Measurements from ENCODE around the gene SCEL.

The SCEL gene

DNA sequence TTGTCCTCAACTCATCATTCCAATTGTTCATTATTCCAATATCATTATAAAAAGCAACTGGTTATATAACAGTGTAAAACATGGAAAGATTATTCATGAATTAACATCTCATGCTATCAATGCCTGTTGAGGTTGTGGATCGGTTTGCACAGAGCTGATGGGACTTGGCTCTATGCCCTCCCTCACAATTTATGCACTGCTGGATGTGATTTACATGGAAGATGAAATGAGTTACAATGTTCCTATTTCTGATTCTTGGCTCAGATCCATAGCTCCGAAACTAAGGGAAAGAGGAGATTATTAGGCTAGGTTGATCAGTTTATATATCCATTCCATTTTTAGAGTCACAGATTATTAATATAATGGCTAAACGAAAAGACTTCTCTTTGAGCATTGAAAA lies 38.6 kb downstream of the SCEL start:
- Histone ChIP-seq H3K27ac (ENCODE audit: low read depth, low read length) (no peak overlapping the region), H4K20me1 (ENCODE audit: control insufficient read depth, insufficient read depth, low read depth, low read length) (no peaks in the 10 kb centered on the region), H3K4me1 (ENCODE audit: control insufficient read depth, low read length) (no peaks in the 10 kb centered on the region), H3K4me2 (ENCODE audit: low read length) (no peak overlapping the region), H3K4me3 (ENCODE audit: low read length) (no peak overlapping the region), H3K27me3 (ENCODE audit: control insufficient read depth, low read length) (peaks cover 28% of the 10 kb centered on the region), H3K9me2 (replicated peaks; ENCODE audit: control insufficient read depth, low read length) (no peaks in the 10 kb centered on the region), H3K9me3 (ENCODE audit: control insufficient read depth, insufficient read depth, low read length) (no peaks in the 10 kb centered on the region), H3F3A (ENCODE audit: control insufficient read depth, insufficient read depth) (no peaks in the 10 kb centered on the region), H3K36me3 (ENCODE audit: control insufficient read depth, low read length) (no peaks in the 10 kb centered on the region), H3K79me2 (ENCODE audit: control insufficient read depth, low read length) (no peaks in the 10 kb centered on the region)
- TF ChIP-seq EZH2phosphoT487 (IDR thresholded peaks at IDR 0.05; ENCODE audit: borderline replicate concordance, low read length) (no peak), CTCF (IDR thresholded peaks at IDR 0.05; ENCODE audit: low read depth, low read length, poor library complexity, severe bottlenecking) (no peak)

DNA sequence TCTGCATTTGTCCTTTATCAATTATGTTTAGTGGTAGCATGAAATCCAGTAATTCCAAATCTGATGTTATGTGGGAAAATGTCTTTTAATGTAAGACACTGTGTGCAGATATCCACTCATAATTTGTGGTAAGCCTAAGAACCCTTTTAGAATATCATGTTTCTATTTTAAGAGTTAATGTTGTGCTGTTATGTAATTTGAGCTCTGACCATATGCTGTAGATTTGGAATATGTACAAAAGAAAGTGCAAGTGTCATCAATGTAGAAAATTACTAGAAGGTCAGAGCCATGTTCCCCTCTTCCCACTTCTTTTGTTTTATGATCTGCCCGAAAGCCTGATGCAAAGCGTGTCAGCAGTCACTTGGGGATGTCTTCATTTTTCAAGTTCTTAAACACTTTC lies 44.5 kb downstream of the SCEL start:
- Histone ChIP-seq H3K79me2 (ENCODE audit: control insufficient read depth, low read length) (no peaks in the 10 kb centered on the region), H3K9me2 (replicated peaks; ENCODE audit: control insufficient read depth, low read length) (no peaks in the 10 kb centered on the region), H3K4me2 (ENCODE audit: low read length) (no peak overlapping the region), H3K9me3 (ENCODE audit: control insufficient read depth, insufficient read depth, low read length) (no peaks in the 10 kb centered on the region), H4K20me1 (ENCODE audit: control insufficient read depth, insufficient read depth, low read depth, low read length) (no peaks in the 10 kb centered on the region), H3K27me3 (ENCODE audit: control insufficient read depth, low read length) (peaks cover 9% of the 10 kb centered on the region), H3K27ac (ENCODE audit: low read depth, low read length) (no peak overlapping the region), H3K4me1 (ENCODE audit: control insufficient read depth, low read length) (no peaks in the 10 kb centered on the region), H3K4me3 (ENCODE audit: low read length) (no peak overlapping the region), H3K36me3 (ENCODE audit: control insufficient read depth, low read length) (no peaks in the 10 kb centered on the region), H3F3A (ENCODE audit: control insufficient read depth, insufficient read depth) (no peaks in the 10 kb centered on the region)
- TF ChIP-seq EZH2phosphoT487 (IDR thresholded peaks at IDR 0.05; ENCODE audit: borderline replicate concordance, low read length) (no peak), CTCF (IDR thresholded peaks at IDR 0.05; ENCODE audit: low read depth, low read length, poor library complexity, severe bottlenecking) (no peak)

DNA sequence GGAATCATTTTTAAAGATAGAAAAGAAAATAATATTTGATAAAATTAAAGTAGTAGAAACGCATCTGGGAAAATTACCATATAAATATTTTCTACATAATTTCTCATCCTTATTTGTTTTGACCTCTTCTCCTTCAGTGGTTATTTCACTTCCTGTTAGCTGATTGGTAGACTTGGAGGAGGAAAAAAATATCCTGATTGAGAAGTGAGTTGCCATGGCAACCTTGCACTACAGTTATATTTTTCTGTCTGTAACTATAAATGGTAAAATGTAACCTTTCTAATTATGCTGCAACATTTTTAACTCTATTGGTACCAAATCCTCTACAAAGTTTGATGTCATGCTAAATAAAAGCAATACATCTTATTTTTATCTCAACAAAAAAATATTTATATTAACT lies 45.2 kb downstream of the SCEL start:
- no peak overlapping the region for H3K4me2 ChIP-seq (ENCODE audit: low read length)
- H3K79me2 ChIP-seq (ENCODE audit: control insufficient read depth, low read length), result no peaks in the 10 kb centered on the region
- no peaks in the 10 kb centered on the region for H3K36me3 ChIP-seq (ENCODE audit: control insufficient read depth, low read length)
- no peak for TF ChIP-seq CTCF (IDR thresholded peaks at IDR 0.05; ENCODE audit: low read depth, low read length, poor library complexity, severe bottlenecking)
- no peak for TF ChIP-seq EZH2phosphoT487 (IDR thresholded peaks at IDR 0.05; ENCODE audit: borderline replicate concordance, low read length)
- no peaks in the 10 kb centered on the region for H3K4me1 ChIP-seq (ENCODE audit: control insufficient read depth, low read length)
- H3K9me3 ChIP-seq (ENCODE audit: control insufficient read depth, insufficient read depth, low read length), result no peaks in the 10 kb centered on the region
- H3F3A ChIP-seq (ENCODE audit: control insufficient read depth, insufficient read depth), result no peaks in the 10 kb centered on the region
- H4K20me1 ChIP-seq (ENCODE audit: control insufficient read depth, insufficient read depth, low read depth, low read length), result no peaks in the 10 kb centered on the region
- no peaks in the 10 kb centered on the region for H3K9me2 ChIP-seq (replicated peaks; ENCODE audit: control insufficient read depth, low read length)
- H3K4me3 ChIP-seq (ENCODE audit: low read length), result no peak overlapping the region
- H3K27ac ChIP-seq (ENCODE audit: low read depth, low read length), result no peak overlapping the region
- peaks cover 8% of the 10 kb centered on the region; the same call in 1 of the 2 replicates for H3K27me3 ChIP-seq (ENCODE audit: control insufficient read depth, low read length)

- Histone ChIP-seq H3K79me2 (ENCODE audit: control insufficient read depth, low read length) (no peaks in the 10 kb centered on the region), H4K20me1 (ENCODE audit: control insufficient read depth, insufficient read depth, low read depth, low read length) (no peaks in the 10 kb centered on the region), H3K27ac (ENCODE audit: low read depth, low read length) (no peak overlapping the region), H3K4me3 (ENCODE audit: low read length) (no peak overlapping the region), H3K4me2 (ENCODE audit: low read length) (no peak overlapping the region), H3K4me1 (ENCODE audit: control insufficient read depth, low read length) (no peaks in the 10 kb centered on the region), H3K9me3 (ENCODE audit: control insufficient read depth, insufficient read depth, low read length) (no peaks in the 10 kb centered on the region), H3K9me2 (replicated peaks; ENCODE audit: control insufficient read depth, low read length) (no peaks in the 10 kb centered on the region), H3F3A (ENCODE audit: control insufficient read depth, insufficient read depth) (no peaks in the 10 kb centered on the region), H3K36me3 (ENCODE audit: control insufficient read depth, low read length) (no peaks in the 10 kb centered on the region), H3K27me3 (ENCODE audit: control insufficient read depth, low read length) (no peaks in the 10 kb centered on the region)
- TF ChIP-seq EZH2phosphoT487 (IDR thresholded peaks at IDR 0.05; ENCODE audit: borderline replicate concordance, low read length) (no peak), CTCF (IDR thresholded peaks at IDR 0.05; ENCODE audit: low read depth, low read length, poor library complexity, severe bottlenecking) (no peak)
Measured at GRCh38 chr13:77583581-77583980, 48.1 kb downstream of the SCEL start.

Data from DOHH2 (cell line).